ENCODE measurements around the gene CETP.

DNA sequence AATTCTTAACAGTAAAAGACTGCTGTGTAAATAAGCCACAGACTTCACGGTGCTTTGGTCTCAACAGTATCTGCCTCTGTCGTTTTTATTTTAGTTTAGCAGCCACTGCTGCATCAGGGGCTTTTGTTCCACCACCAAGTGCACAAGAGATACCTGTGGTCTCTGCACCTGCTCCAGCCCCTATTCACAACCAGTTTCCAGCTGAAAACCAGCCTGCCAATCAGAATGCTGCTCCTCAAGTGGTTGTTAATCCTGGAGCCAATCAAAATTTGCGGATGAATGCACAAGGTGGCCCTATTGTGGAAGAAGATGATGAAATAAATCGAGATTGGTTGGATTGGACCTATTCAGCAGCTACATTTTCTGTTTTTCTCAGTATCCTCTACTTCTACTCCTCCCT lies 21.9 kb upstream of the CETP start:
- TF ChIP-seq, protein P1, sequence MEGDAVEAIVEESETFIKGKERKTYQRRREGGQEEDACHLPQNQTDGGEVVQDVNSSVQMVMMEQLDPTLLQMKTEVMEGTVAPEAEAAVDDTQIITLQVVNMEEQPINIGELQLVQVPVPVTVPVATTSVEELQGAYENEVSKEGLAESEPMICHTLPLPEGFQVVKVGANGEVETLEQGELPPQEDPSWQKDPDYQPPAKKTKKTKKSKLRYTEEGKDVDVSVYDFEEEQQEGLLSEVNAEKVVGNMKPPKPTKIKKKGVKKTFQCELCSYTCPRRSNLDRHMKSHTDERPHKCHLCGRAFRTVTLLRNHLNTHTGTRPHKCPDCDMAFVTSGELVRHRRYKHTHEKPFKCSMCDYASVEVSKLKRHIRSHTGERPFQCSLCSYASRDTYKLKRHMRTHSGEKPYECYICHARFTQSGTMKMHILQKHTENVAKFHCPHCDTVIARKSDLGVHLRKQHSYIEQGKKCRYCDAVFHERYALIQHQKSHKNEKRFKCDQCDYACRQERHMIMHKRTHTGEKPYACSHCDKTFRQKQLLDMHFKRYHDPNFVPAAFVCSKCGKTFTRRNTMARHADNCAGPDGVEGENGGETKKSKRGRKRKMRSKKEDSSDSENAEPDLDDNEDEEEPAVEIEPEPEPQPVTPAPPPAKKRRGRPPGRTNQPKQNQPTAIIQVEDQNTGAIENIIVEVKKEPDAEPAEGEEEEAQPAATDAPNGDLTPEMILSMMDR (IDR thresholded peaks at IDR 0.05) = no peak
- TF ChIP-seq EP300 (IDR thresholded peaks at IDR 0.05) = no peak
- TF ChIP-seq POLR2A (IDR thresholded peaks at IDR 0.05) = no peak
